ENCODE measurements around the gene UBE2G1. TPM values are rescaled to one million over a fixed set of nuclear protein-coding genes. Genes with fewer than 3 reads are reported as not detected.

Gene UBE2G1
- total and polyA plus RNA-seq, 10 of the 15 experiments (the other 5 are each of a cell fraction or from before 2014, with no cell fraction given) = 24.4 to 139 (median 77.4) TPM

Small RNAs within 50 kb of the gene (small RNA-seq; reads per million reads assigned to genes)
- gene RN7SL774P = not detected

Other genes with a start within 250 kb of the UBE2G1 start
Only the 7 nearest of the 8 such genes appear.
- gene CYB5D2, start 223.5 kb downstream of the UBE2G1 start, total RNA-seq (2014; rRNA removed) = 14.9 and 16.9 TPM in 2 replicates
- gene CYB5D2, start 223.5 kb downstream of the UBE2G1 start, total RNA-seq (2014; rRNA removed; fragmentation: Illumina TruSeq; extraction: Trizol) = 10.7 and 11.7 TPM in 2 replicates
- gene CYB5D2, start 223.5 kb downstream of the UBE2G1 start, total RNA-seq (2021) = 8.5 and 9.6 TPM in 2 replicates
- gene CYB5D2, start 223.5 kb downstream of the UBE2G1 start, polyA plus RNA-seq (2011; rRNA removed) = 6.3 and 10.7 TPM in 2 replicates
- 7.4 and 11.0 TPM in 2 replicates for gene CYB5D2, start 223.5 kb downstream of the UBE2G1 start, polyA plus RNA-seq (2014; fragmentation: Illumina TruSeq; extraction: Trizol)
- gene CYB5D2, start 223.5 kb downstream of the UBE2G1 start, polyA plus RNA-seq (2014; fragmentation: Nextera tagmentation; extraction: Ambion mirVana) = 1 to 10 TPM; 3.9 to 4.1 TPM
- gene CYB5D2, start 223.5 kb downstream of the UBE2G1 start, polyA plus RNA-seq (2014; rRNA removed) = 13.3 and 16.0 TPM in 2 replicates
- gene CYB5D2, start 223.5 kb downstream of the UBE2G1 start, polyA plus RNA-seq (2016; fragmentation: Nextera tagmentation; extraction: Ambion mirVana) = 10 to 100 TPM; 11.0 to 12.2 TPM
- 13.6 and 18.1 TPM in 2 replicates for gene ANKFY1, start 102.7 kb downstream of the UBE2G1 start, total RNA-seq (2014; rRNA removed)
- gene ANKFY1, start 102.7 kb downstream of the UBE2G1 start, total RNA-seq (2014; rRNA removed; fragmentation: Illumina TruSeq; extraction: Trizol) = 13.5 and 13.6 TPM in 2 replicates
- gene ANKFY1, start 102.7 kb downstream of the UBE2G1 start, total RNA-seq (2021) = 26.4 and 27.7 TPM in 2 replicates
- gene ANKFY1, start 102.7 kb downstream of the UBE2G1 start, polyA plus RNA-seq (2011; rRNA removed) = 14.4 and 19.1 TPM in 2 replicates
- gene ANKFY1, start 102.7 kb downstream of the UBE2G1 start, polyA plus RNA-seq (2014; fragmentation: Illumina TruSeq; extraction: Trizol) = 16.0 and 17.5 TPM in 2 replicates
- gene ANKFY1, start 102.7 kb downstream of the UBE2G1 start, polyA plus RNA-seq (2014; fragmentation: Nextera tagmentation; extraction: Ambion mirVana) = 1 to 10 TPM; 3.0 to 5.0 TPM
- 16.7 and 18.1 TPM in 2 replicates for gene ANKFY1, start 102.7 kb downstream of the UBE2G1 start, polyA plus RNA-seq (2014; rRNA removed)
- 10 to 100 TPM; 15.4 to 16.1 TPM for gene ANKFY1, start 102.7 kb downstream of the UBE2G1 start, polyA plus RNA-seq (2016; fragmentation: Nextera tagmentation; extraction: Ambion mirVana)
- gene SPNS3, start 67.3 kb upstream of the UBE2G1 start, total RNA-seq (2014; rRNA removed) = 2.6 and 3.3 TPM in 2 replicates
- gene SPNS3, start 67.3 kb upstream of the UBE2G1 start, total RNA-seq (2014; rRNA removed; fragmentation: Illumina TruSeq; extraction: Trizol) = 0.51 and 0.89 TPM in 2 replicates
- gene SPNS3, start 67.3 kb upstream of the UBE2G1 start, total RNA-seq (2021) = 2.0 and 2.3 TPM in 2 replicates
- 0.16 and 0.35 TPM in 2 replicates for gene SPNS3, start 67.3 kb upstream of the UBE2G1 start, polyA plus RNA-seq (2011; rRNA removed)
- gene SPNS3, start 67.3 kb upstream of the UBE2G1 start, polyA plus RNA-seq (2014; fragmentation: Illumina TruSeq; extraction: Trizol) = 0.29 and 0.50 TPM in 2 replicates
- under 1 TPM; 0.24 TPM for gene SPNS3, start 67.3 kb upstream of the UBE2G1 start, polyA plus RNA-seq (2014; fragmentation: Nextera tagmentation; extraction: Ambion mirVana)
- gene SPNS3, start 67.3 kb upstream of the UBE2G1 start, polyA plus RNA-seq (2014; rRNA removed) = 2.2 and 2.3 TPM in 2 replicates
- 1 to 10 TPM; 1.0 to 2.3 TPM for gene SPNS3, start 67.3 kb upstream of the UBE2G1 start, polyA plus RNA-seq (2016; fragmentation: Nextera tagmentation; extraction: Ambion mirVana)
- 0.17 and 0.82 TPM in 2 replicates for gene SPNS2, start 132.2 kb upstream of the UBE2G1 start, total RNA-seq (2014; rRNA removed)
- gene SPNS2, start 132.2 kb upstream of the UBE2G1 start, total RNA-seq (2014; rRNA removed; fragmentation: Illumina TruSeq; extraction: Trizol) = 0.09 TPM in 2 replicates
- gene SPNS2, start 132.2 kb upstream of the UBE2G1 start, total RNA-seq (2021) = 0.28 and 0.56 TPM in 2 replicates
- gene SPNS2, start 132.2 kb upstream of the UBE2G1 start, polyA plus RNA-seq (2011; rRNA removed) = 0.04 TPM in 1 of 2 replicates, not detected in the other
- 0.15 TPM in 1 of 2 replicates, not detected in the other for gene SPNS2, start 132.2 kb upstream of the UBE2G1 start, polyA plus RNA-seq (2014; fragmentation: Illumina TruSeq; extraction: Trizol)
- not detected for gene SPNS2, start 132.2 kb upstream of the UBE2G1 start, polyA plus RNA-seq (2014; fragmentation: Nextera tagmentation; extraction: Ambion mirVana)
- gene SPNS2, start 132.2 kb upstream of the UBE2G1 start, polyA plus RNA-seq (2014; rRNA removed) = 0.29 and 0.53 TPM in 2 replicates
- 1 to 10 TPM in 1 of 2 experiments, under 1 TPM in 1; 0.49 to 1.1 TPM for gene SPNS2, start 132.2 kb upstream of the UBE2G1 start, polyA plus RNA-seq (2016; fragmentation: Nextera tagmentation; extraction: Ambion mirVana)
- gene MYBBP1A, start 188.7 kb upstream of the UBE2G1 start, total RNA-seq (2014; rRNA removed) = 98.5 and 120 TPM in 2 replicates
- 30.7 and 40.5 TPM in 2 replicates for gene MYBBP1A, start 188.7 kb upstream of the UBE2G1 start, total RNA-seq (2014; rRNA removed; fragmentation: Illumina TruSeq; extraction: Trizol)
- gene MYBBP1A, start 188.7 kb upstream of the UBE2G1 start, total RNA-seq (2021) = 115 and 121 TPM in 2 replicates
- 13.1 and 29.5 TPM in 2 replicates for gene MYBBP1A, start 188.7 kb upstream of the UBE2G1 start, polyA plus RNA-seq (2011; rRNA removed)
- 17.8 and 54.2 TPM in 2 replicates for gene MYBBP1A, start 188.7 kb upstream of the UBE2G1 start, polyA plus RNA-seq (2014; fragmentation: Illumina TruSeq; extraction: Trizol)
- gene MYBBP1A, start 188.7 kb upstream of the UBE2G1 start, polyA plus RNA-seq (2014; fragmentation: Nextera tagmentation; extraction: Ambion mirVana) = 1 to 10 TPM; 2.5 to 4.2 TPM
- gene MYBBP1A, start 188.7 kb upstream of the UBE2G1 start, polyA plus RNA-seq (2014; rRNA removed) = 89.0 and 126 TPM in 2 replicates
- 100 to 1,000 TPM; 118 to 120 TPM for gene MYBBP1A, start 188.7 kb upstream of the UBE2G1 start, polyA plus RNA-seq (2016; fragmentation: Nextera tagmentation; extraction: Ambion mirVana)
- gene GGT6, start 193.9 kb upstream of the UBE2G1 start, total RNA-seq (2014; rRNA removed) = 0.82 TPM in 1 of 2 replicates, not detected in the other
- gene GGT6, start 193.9 kb upstream of the UBE2G1 start, total RNA-seq (2014; rRNA removed; fragmentation: Illumina TruSeq; extraction: Trizol) = 0.13 TPM in 1 of 2 replicates, not detected in the other
- gene GGT6, start 193.9 kb upstream of the UBE2G1 start, total RNA-seq (2021) = 0.16 and 0.26 TPM in 2 replicates
- gene GGT6, start 193.9 kb upstream of the UBE2G1 start, polyA plus RNA-seq (2011; rRNA removed) = not detected in 2 replicates
- gene GGT6, start 193.9 kb upstream of the UBE2G1 start, polyA plus RNA-seq (2014; fragmentation: Illumina TruSeq; extraction: Trizol) = 0.01 TPM in 1 of 2 replicates, not detected in the other
- gene GGT6, start 193.9 kb upstream of the UBE2G1 start, polyA plus RNA-seq (2014; fragmentation: Nextera tagmentation; extraction: Ambion mirVana) = not detected
- 0.19 and 0.22 TPM in 2 replicates for gene GGT6, start 193.9 kb upstream of the UBE2G1 start, polyA plus RNA-seq (2014; rRNA removed)
- gene GGT6, start 193.9 kb upstream of the UBE2G1 start, polyA plus RNA-seq (2016; fragmentation: Nextera tagmentation; extraction: Ambion mirVana) = under 1 TPM in 1 of 2 experiments, not detected in 1; 0.12 TPM
- not detected in 2 replicates for gene SMTNL2, start 217.9 kb upstream of the UBE2G1 start, total RNA-seq (2014; rRNA removed)
- not detected in 2 replicates for gene SMTNL2, start 217.9 kb upstream of the UBE2G1 start, total RNA-seq (2014; rRNA removed; fragmentation: Illumina TruSeq; extraction: Trizol)
- gene SMTNL2, start 217.9 kb upstream of the UBE2G1 start, total RNA-seq (2021) = not detected in 2 replicates
- not detected in 2 replicates for gene SMTNL2, start 217.9 kb upstream of the UBE2G1 start, polyA plus RNA-seq (2011; rRNA removed)
- gene SMTNL2, start 217.9 kb upstream of the UBE2G1 start, polyA plus RNA-seq (2014; fragmentation: Illumina TruSeq; extraction: Trizol) = not detected in 2 replicates
- not detected for gene SMTNL2, start 217.9 kb upstream of the UBE2G1 start, polyA plus RNA-seq (2014; fragmentation: Nextera tagmentation; extraction: Ambion mirVana)
- gene SMTNL2, start 217.9 kb upstream of the UBE2G1 start, polyA plus RNA-seq (2014; rRNA removed) = not detected in 2 replicates
- gene SMTNL2, start 217.9 kb upstream of the UBE2G1 start, polyA plus RNA-seq (2016; fragmentation: Nextera tagmentation; extraction: Ambion mirVana) = not detected